Esophagus muscularis mucosa (tissue), 4 donors: Measurements from ENCODE around the gene SLC22A13. TPM values are rescaled to one million over a fixed set of nuclear protein-coding genes. Genes with fewer than 3 reads are reported as not detected.

Source experiments
- DNase-seq: peaks from one replicate; pipeline ENCODE4 v3.0.0-alpha.2; 2017; ENCODE audit errors: extremely low spot score
- H3K27ac ChIP-seq, 4 donors: fragments of 200-600 bp; sonication (generic); replicated peaks in 1 of 4; 1 replicate in 3 of 4; 2 replicates in 1 of 4; pipeline ENCODE4 v1.5.1; 2016 to 2019; ENCODE audit warnings: mild to moderate bottlenecking in 1 of 4
- H3K27me3 ChIP-seq, 4 donors: fragments of 200-600 bp; sonication (generic); one replicate each; pipeline versions ENCODE4 v1.5.1 to v1.6.0; 2016 to 2019
- H3K36me3 ChIP-seq, 4 donors: fragments of 200-600 bp; sonication (generic); one replicate each; pipeline ENCODE4 v1.5.1; 2016 to 2019
- H3K4me1 ChIP-seq, 4 donors: fragments of 200-600 bp; sonication (generic); one replicate each; pipeline ENCODE4 v1.5.1; 2016 to 2019
- H3K4me3 ChIP-seq, 4 donors: fragments of 200-600 bp; sonication (generic); 1 replicate in 2 of 4; 2 replicates in 2 of 4; pipeline ENCODE4 v1.5.1; 2016 to 2019; ENCODE audit warnings: mild to moderate bottlenecking in 4 of 4, moderate library complexity in 1 of 4
- H3K9me3 ChIP-seq, 4 donors: fragments of 200-600 bp; sonication (generic); 1 replicate in 3 of 4; 2 replicates in 1 of 4; pipeline ENCODE4 v1.5.1; 2016 to 2019
- EP300 ChIP-seq: sonication (generic); formaldehyde crosslinking; IDR thresholded peaks from one replicate; pipeline ENCODE4 v1.6.1; 2017; ENCODE audit warnings: antibody characterized with exemption
- POLR2A ChIP-seq: fragments of 450-650 bp; IDR thresholded peaks from one replicate; pipeline ENCODE4 v1.6.1; 2017; ENCODE audit warnings: antibody characterized with exemption, moderate library complexity, mild to moderate bottlenecking, low read depth
- POLR2AphosphoS5 ChIP-seq, 2 donors: sonication (generic); formaldehyde crosslinking; IDR thresholded peaks; one replicate each; pipeline ENCODE4 v1.6.1; 2017; ENCODE audit warnings: antibody characterized with exemption in 2 of 2
- WGBS: methylation state at CpG from one replicate; pipeline ENCODE4 v1.1.5; 2018; 5-methylcytosine and 5-hydroxymethylcytosine counted together
- intact Hi-C: fragments of 100-400 bp; cut with DNase I; formaldehyde crosslinking; loops from one replicate; pipeline ENCODE4 v1.15.1; 2023
- total RNA-seq, 4 donors: library from RNA; depleted of rRNA; stranded (reverse); fragments of >200 nt; gene quantifications; one replicate each; pipeline versions ENCODE4 v1.1.0 to v1.2.1, GENCODE V29; 2016
- TF ChIP-seq, protein P1 (sequence below), 3 experiments: fragments of 200-600 bp in 2 of 3; fragments of 450-650 bp in 1 of 3; sonication (generic) in 2 of 3; IDR thresholded peaks; one replicate each; pipeline ENCODE4 v1.5.1; 2017 to 2019; ENCODE audit warnings: antibody characterized with exemption in 3 of 3, mild to moderate bottlenecking in 2 of 3, moderate library complexity in 1 of 3

Gene SLC22A13
- total RNA-seq, 4 donors from 2014 or later, result 0.17 to 0.29 TPM; not detected in 2

DNA sequence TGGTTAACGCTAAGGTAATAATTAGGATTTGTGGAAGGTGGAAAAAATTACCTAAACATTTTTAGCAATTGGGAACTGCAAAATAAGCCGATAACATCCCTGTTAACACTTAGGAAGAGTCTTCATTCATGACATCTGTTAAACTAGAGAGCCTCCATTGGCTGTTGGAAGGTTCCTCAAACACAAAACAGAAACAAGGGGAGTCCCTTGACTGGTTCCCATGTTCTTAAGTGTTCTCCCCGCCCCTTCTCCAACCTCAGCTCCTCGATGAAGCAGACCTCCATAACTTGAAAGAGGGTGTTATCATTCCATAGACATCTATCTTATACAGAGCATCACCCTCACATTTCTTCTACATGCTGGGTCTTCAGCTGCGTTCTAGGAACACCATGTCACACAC, 2.5 kb downstream of the SLC22A13 start:
- Histone ChIP-seq H3K27ac (no peak overlapping the region), H3K9me3 (no peaks in the 10 kb centered on the region), H3K4me1 (peaks cover 0 to 10% (median 0%) of the 10 kb centered on the region in 4 donors), H3K27me3 (no peaks in the 10 kb centered on the region), H3K4me3 (no peak overlapping the region), H3K36me3 (peaks cover 0 to 8% (median 4%) of the 10 kb centered on the region in 4 donors)
- intact Hi-C loops, result no loop called here
- TF ChIP-seq EP300 (no peak), POLR2A (no peak), POLR2AphosphoS5 (IDR thresholded peaks at IDR 0.05) (no peak)
- TF ChIP-seq, protein P1, sequence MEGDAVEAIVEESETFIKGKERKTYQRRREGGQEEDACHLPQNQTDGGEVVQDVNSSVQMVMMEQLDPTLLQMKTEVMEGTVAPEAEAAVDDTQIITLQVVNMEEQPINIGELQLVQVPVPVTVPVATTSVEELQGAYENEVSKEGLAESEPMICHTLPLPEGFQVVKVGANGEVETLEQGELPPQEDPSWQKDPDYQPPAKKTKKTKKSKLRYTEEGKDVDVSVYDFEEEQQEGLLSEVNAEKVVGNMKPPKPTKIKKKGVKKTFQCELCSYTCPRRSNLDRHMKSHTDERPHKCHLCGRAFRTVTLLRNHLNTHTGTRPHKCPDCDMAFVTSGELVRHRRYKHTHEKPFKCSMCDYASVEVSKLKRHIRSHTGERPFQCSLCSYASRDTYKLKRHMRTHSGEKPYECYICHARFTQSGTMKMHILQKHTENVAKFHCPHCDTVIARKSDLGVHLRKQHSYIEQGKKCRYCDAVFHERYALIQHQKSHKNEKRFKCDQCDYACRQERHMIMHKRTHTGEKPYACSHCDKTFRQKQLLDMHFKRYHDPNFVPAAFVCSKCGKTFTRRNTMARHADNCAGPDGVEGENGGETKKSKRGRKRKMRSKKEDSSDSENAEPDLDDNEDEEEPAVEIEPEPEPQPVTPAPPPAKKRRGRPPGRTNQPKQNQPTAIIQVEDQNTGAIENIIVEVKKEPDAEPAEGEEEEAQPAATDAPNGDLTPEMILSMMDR (IDR thresholded peaks at IDR 0.05), result no peak
- 70% methylated on average over 5 of the region's 5 CpGs for WGBS
- DNase-seq, result peak; percentile 37

DNA sequence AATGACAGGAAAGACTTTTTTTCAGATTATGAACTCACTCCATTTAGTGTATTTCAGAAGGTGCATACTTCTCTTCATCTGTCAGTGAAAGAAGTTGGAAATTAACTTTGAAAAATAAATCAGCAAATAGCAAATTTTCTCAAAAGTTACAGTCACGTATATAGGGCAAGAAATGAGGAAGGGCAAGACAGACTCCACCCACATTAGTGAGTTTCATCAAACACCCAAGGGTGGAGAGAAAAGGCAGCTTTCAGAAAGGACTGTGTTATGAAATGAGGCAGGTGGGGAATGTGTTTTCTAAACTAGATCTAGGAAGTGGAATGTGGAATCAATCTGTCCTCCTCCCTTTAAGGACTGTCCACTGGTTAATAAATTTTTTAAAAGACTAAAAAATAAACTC, 2.9 kb downstream of the SLC22A13 start:
- peak; percentile 7 for DNase-seq
- 54% methylated on average over 1 of the region's 1 CpG for WGBS

DNA sequence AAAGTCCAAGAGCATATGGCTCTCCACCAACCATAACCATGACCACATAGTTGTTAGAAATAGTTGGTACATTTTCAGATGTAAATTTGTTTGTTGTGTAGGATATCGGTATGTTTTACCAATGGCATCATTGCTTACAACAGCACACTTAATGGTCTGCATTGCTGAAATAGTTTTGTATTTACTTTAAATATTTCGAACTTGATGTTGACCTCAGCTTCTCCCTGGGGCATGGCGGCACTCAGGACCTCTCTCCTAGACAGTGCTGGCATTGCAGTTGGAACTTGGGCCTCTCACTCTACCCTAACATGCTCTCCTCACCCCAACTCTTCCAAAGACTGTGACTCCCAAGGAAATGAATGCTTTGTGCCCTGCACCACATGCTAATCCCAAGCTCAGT, 5.0 kb downstream of the SLC22A13 start:
- DNase-seq, result peak; percentile 31
- intact Hi-C loops, result no loop called here
- no peak overlapping the region for H3K27ac ChIP-seq
- no peaks in the 10 kb centered on the region for H3K27me3 ChIP-seq
- H3K36me3 ChIP-seq, result peaks cover 0 to 18% (median 10%) of the 10 kb centered on the region in 4 donors
- 92% methylated on average over 3 of the region's 3 CpGs for WGBS
- TF ChIP-seq POLR2A (no peak), POLR2AphosphoS5 (IDR thresholded peaks at IDR 0.05) (no peak), EP300 (no peak)
- TF ChIP-seq, protein P1 (IDR thresholded peaks at IDR 0.05), result no peak
- H3K4me3 ChIP-seq, result no peak overlapping the region
- H3K4me1 ChIP-seq, result no peaks in the 10 kb centered on the region
- no peaks in the 10 kb centered on the region for H3K9me3 ChIP-seq

More for the DNA sequence above, 2.9 kb downstream of the SLC22A13 start:
- peaks cover 0 to 10% (median 0%) of the 10 kb centered on the region in 4 donors for H3K4me1 ChIP-seq
- no peaks in the 10 kb centered on the region for H3K9me3 ChIP-seq
- H3K4me3 ChIP-seq, result no peak overlapping the region
- intact Hi-C loops, result no loop called here
- no peaks in the 10 kb centered on the region for H3K27me3 ChIP-seq
- TF ChIP-seq POLR2AphosphoS5 (IDR thresholded peaks at IDR 0.05) (no peak), POLR2A (no peak), EP300 (no peak)
- TF ChIP-seq, protein P1 (IDR thresholded peaks at IDR 0.05), result no peak
- no peak overlapping the region for H3K27ac ChIP-seq
- H3K36me3 ChIP-seq, result peaks cover 0 to 8% (median 4%) of the 10 kb centered on the region in 4 donors

DNA sequence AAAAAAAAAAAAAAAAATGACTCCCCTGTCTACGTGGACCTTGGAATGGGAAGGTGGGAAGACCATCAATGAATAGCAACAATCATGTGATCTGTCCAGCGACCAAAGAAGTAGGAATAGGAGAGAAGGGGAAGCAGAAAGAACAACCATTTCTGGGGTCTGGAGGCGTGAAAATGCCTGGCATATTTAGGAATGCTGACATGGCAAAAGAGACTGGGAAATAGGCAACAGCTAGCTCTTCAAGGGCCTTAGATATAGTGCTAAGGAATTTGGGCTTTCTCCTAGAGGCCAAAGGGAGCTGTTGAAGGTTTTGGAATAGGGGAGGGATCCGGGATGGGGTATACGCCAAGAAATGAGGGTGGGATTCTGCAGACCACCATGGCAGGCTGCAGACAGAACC, 5.9 kb downstream of the SLC22A13 start:
- DNase-seq, result peak; percentile 10
- WGBS, result 90% methylated on average over 5 of the region's 5 CpGs
- Histone ChIP-seq H3K27me3 (no peaks in the 10 kb centered on the region), H3K27ac (no peak overlapping the region), H3K36me3 (peaks cover 0 to 22% (median 10%) of the 10 kb centered on the region in 4 donors), H3K9me3 (no peaks in the 10 kb centered on the region), H3K4me1 (no peaks in the 10 kb centered on the region), H3K4me3 (no peak overlapping the region)
- TF ChIP-seq, protein P1 (IDR thresholded peaks at IDR 0.05), result no peak
- TF ChIP-seq EP300 (no peak), POLR2AphosphoS5 (IDR thresholded peaks at IDR 0.05) (no peak), POLR2A (no peak)
- intact Hi-C loops, result no loop called here
